OCI-M1 (cell line): ENCODE data around the gene ADIPOR1.
"Not testable (repeated sequence)": the region's sequence is repeated elsewhere in the genome, so short reads cannot be mapped to it uniquely, and the experiment has no call there.

Experiments used
- DNase-seq: peaks from one replicate; lab custom pipeline; 2025; lab: John Stamatoyannopoulos, UW

Gene ADIPOR1

DNA sequence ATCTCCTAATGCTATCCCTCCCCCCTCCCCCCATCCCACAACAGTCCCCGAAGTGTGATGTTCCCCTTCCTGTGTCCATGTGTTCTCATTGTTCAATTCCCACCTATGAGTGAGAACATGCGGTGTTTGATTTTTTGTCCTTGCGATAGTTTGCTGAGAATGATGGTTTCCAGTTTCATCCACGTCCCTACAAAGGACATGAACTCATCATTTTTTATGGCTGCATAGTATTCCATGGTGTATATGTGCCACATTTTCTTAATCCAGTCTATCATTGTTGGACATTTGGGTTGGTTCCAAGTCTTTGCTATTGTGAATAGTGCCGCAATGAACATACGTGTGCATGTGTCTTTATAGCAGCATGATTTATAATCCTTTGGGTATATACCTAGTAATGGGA is 21.7 kb downstream of the ADIPOR1 start:
- DNase-seq = not testable (repeated sequence)

DNA sequence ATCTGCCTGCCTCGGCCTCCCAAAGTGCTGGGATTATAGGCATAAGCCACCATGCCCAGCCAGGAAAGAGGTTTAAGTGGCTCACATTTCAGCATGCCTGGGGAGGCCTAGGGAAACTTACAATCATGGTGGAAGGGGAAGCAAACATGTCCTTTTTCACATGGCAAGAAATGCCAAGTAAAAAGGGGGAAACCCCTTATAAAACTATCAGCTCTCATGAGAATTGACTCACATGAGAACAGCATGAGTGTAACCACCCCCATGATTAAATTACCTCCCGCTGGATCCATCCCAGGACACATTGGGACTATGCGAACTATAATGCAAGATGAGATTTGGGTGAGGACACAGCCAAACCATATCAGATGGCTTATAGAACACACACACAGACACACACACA is 22.3 kb downstream of the ADIPOR1 start:
- no peak for DNase-seq

- DNase-seq = no peak
Observed at GRCh38 chr1:202934755-202935154, 23.4 kb downstream of the ADIPOR1 start.

DNA sequence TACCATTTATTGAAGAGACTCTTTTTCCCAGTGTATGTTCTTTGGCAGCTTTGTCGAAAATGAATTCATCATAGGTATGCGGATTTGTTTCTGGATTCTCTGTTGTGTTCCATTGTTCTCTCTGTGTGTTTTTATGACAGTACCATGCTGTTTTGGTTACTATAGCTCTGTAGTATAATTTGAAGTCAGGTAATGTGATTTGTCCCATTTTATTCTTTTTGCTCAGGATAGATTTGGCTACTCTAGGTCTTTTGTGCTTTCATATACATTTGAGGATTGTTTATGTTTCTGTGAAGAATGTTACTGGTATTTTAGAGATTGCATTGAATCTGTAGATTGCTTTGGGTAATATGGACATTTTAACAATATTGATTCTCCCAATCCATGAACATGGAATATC is 25.6 kb downstream of the ADIPOR1 start:
- DNase-seq = no peak

- peak; percentile 98 for DNase-seq
Observed at GRCh38 chr1:202926581-202927491, 31.3 kb downstream of the ADIPOR1 start, which contains the start of gene KLHL12. KLHL12 (minus strand) TSS chr1:202927234; CDS start chr1:202925162, 2,072 bp downstream.

DNA sequence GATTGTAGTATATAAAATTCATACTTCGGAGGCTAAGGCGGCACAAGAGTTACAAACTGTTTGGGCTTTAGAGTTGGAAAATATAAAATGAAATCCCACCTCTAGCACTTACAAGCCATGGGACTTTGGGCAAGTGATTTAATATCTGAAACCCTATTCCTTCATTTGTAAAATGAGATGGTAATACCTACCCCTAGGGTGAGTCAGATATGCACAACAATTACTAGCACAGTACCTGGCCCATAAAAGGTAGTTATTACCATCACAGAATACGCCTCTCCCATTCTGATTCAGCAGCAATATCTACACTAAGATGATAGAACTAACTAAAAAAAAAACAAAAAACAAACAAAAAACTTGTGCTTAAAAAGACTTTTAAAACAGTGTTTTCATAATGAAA is 34.6 kb downstream of the ADIPOR1 start:
- DNase-seq = no peak

DNA sequence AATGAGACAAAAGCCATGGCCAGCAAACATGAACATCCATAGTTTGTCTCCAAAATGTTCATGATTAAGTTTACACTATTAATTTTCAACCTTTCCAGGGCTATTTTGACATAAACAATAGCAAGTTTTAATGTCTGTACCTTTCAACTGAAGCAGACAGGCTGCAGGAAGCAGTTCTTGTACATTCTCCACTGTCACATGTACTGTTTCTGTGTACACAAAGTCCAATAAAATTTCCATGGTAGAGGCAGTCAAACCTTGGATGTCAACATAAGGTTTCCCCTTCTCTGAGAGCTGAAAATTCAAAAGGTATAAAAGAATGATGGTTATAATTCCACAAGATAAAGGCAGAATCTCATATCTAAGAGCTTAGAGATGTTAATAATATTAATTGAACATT is 38.5 kb downstream of the ADIPOR1 start:
- DNase-seq = no peak

GRCh38 chr1:202915146-202915545 is 43.0 kb downstream of the ADIPOR1 start:
- DNase-seq = no peak

DNA sequence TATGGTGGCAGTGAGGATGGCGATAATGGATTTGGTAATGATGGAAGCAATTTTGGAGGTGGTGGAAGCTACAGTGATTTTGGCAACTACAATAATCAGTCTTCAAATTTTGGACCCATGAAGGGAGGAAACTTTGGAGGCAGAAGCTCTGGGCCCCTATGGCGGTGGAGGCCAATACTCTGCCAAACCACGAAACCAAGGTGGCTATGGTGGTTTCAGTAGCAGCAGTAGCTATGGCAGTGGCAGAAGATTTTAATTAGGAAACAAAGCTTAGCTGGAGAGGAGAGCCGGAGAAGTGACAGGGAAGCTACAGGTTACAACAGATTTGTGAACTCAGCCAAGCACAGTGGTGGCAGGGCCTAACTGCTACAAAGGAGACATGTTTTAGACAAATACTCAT is 45.6 kb downstream of the ADIPOR1 start:
- DNase-seq = not testable (repeated sequence)

- DNase-seq = no peak
Observed at GRCh38 chr1:202909494-202909893, 48.6 kb downstream of the ADIPOR1 start.

DNA sequence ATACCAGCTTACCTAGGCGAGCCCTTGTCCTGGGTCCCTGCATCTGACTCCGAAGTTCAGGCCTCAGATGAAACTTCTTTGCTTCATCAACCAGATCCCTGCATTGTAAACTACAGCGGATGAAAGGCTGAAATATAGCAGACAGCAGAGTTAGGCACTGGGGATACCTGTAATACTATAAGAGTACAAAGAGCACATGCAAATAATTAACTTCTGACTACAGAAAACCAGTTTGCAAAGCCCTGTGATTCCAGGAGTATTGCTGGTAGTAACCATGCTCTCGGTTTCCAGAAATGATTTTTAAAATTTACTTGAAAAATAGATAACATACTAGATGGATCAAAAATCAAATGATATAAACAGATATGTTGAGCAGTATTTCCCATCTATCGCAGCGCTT is 49.1 kb downstream of the ADIPOR1 start:
- DNase-seq = no peak

GRCh38 chr1:202905331-202905730 is 52.8 kb downstream of the ADIPOR1 start:
- no peak for DNase-seq

GRCh38 chr1:202903808-202904207 is 54.3 kb downstream of the ADIPOR1 start:
- DNase-seq = not testable (repeated sequence)

GRCh38 chr1:202901555-202901954 is 56.6 kb downstream of the ADIPOR1 start:
- no peak for DNase-seq

GRCh38 chr1:202892501-202892900 is 65.6 kb downstream of the ADIPOR1 start:
- no peak for DNase-seq
